ENCODE data around the gene E2F7.

GRCh38 chr12:77001276-77001675 lies 64.1 kb downstream of the E2F7 start:
- TF ChIP-seq CTCF (IDR thresholded peaks at IDR 0.05) = no peak
- no peak for TF ChIP-seq POLR2A (IDR thresholded peaks at IDR 0.05)
